SK-N-SH (cell line): ENCODE data around the gene ENOX2. TPM values are rescaled to one million over a fixed set of nuclear protein-coding genes. Genes with fewer than 3 reads are reported as not detected.

ENCODE experiments used
- CTCF ChIA-PET: fragments of 300-600, 350-600 bp; formaldehyde crosslinking; extraction: SDS; loops from one replicate; lab custom pipeline; 2021; lab: Yijun Ruan, JAX
- POLR2A ChIA-PET: fragments of 350-600 bp; sonication (Branson Sonifier 250); formaldehyde crosslinking; extraction: SDS; loops from one replicate; lab custom pipeline; 2020; ENCODE audit warnings: antibody characterized with exemption, inconsistent platforms; lab: Yijun Ruan, JAX
- DNase-seq: peaks from one replicate; pipeline ENCODE4 v3.0.0; 2012
- H2AFZ ChIP-seq: fragments of 200-600 bp; sonication (generic); 2 replicates; pipeline ENCODE4 v1.8.1; 2016; ENCODE audit warnings: antibody characterized with exemption, mild to moderate bottlenecking, low read depth
- H3F3A ChIP-seq: fragments of 200-600 bp; sonication (generic); replicated peaks from 2 replicates; pipeline ENCODE3; 2016; ENCODE audit warnings: antibody characterized with exemption, mild to moderate bottlenecking; ENCODE audit not compliant: insufficient read depth
- H3K27ac ChIP-seq, 2 experiments: fragments of 200-500 bp in 1 of 2; fragments of 200-600 bp in 1 of 2; sonication (Bioruptor generic) in 1 of 2; sonication (generic), shearing (Covaris generic) in 1 of 2; 2 replicates each; pipeline versions ENCODE4 v1.5.1 to v1.6.1; 2014 to 2016; ENCODE audit warnings: low read depth in 2 of 2, inconsistent platforms in 1 of 2, low read length in 1 of 2, mild to moderate bottlenecking in 1 of 2, mixed read lengths in 1 of 2
- H3K27me3 ChIP-seq: fragments of 200-600 bp; sonication (generic), shearing (Covaris generic); 2 replicates; pipeline ENCODE4 v1.6.1; 2016; ENCODE audit warnings: mixed run types; ENCODE audit not compliant: insufficient read depth
- H3K36me3 ChIP-seq, 2 experiments: fragments of 200-500 bp in 1 of 2; fragments of 200-600 bp in 1 of 2; sonication (Bioruptor generic) in 1 of 2; sonication (generic) in 1 of 2; replicated peaks in 1 of 2; 2 replicates each; pipeline versions ENCODE3 to v1.5.1; 2014 to 2016; ENCODE audit warnings: low read length in 1 of 2, mild to moderate bottlenecking in 1 of 2; ENCODE audit not compliant: insufficient read depth in 2 of 2, control insufficient read depth in 1 of 2
- H3K4me1 ChIP-seq, 2 experiments: fragments of 200-500 bp in 1 of 2; fragments of 200-600 bp in 1 of 2; sonication (Bioruptor generic) in 1 of 2; sonication (generic), shearing (Covaris generic) in 1 of 2; 2 replicates each; pipeline versions ENCODE4 v1.5.1 to v1.6.1; 2014 to 2016; ENCODE audit warnings: low read depth in 1 of 2, low read length in 1 of 2, mixed run types in 1 of 2; ENCODE audit not compliant: insufficient read depth in 2 of 2, control insufficient read depth in 1 of 2
- H3K4me2 ChIP-seq: fragments of 200-600 bp; sonication (generic), shearing (Covaris generic); 2 replicates; pipeline ENCODE4 v1.6.1; 2017; ENCODE audit warnings: mixed run types
- H3K4me3 ChIP-seq, 2 experiments: fragments of 200-500 bp in 1 of 2; fragments of 200-600 bp in 1 of 2; sonication (Bioruptor generic) in 1 of 2; sonication (generic), shearing (Covaris generic) in 1 of 2; 2 replicates each; pipeline versions ENCODE4 v1.5.1 to v1.8.1; 2014 to 2016; ENCODE audit warnings: low read depth in 2 of 2, inconsistent platforms in 1 of 2, low read length in 1 of 2, mild to moderate bottlenecking in 1 of 2, mixed read lengths in 1 of 2, moderate library complexity in 1 of 2
- H3K79me2 ChIP-seq: fragments of 200-600 bp; sonication (generic); 2 replicates; pipeline ENCODE4 v1.8.1; 2017; ENCODE audit warnings: mild to moderate bottlenecking; ENCODE audit not compliant: insufficient read depth
- H3K9ac ChIP-seq: fragments of 200-600 bp; sonication (generic); 2 replicates; pipeline ENCODE4 v1.6.1; 2017; ENCODE audit warnings: mixed run types
- H3K9me2 ChIP-seq: fragments of 200-600 bp; sonication (generic); 2 replicates; pipeline ENCODE4 v1.6.1; 2017; ENCODE audit warnings: mixed run types
- H3K9me3 ChIP-seq: fragments of 200-600 bp; sonication (generic); 2 replicates; pipeline ENCODE4 v1.6.1; 2017; ENCODE audit warnings: mixed run types, mild to moderate bottlenecking, moderate library complexity
- H4K20me1 ChIP-seq: fragments of 200-600 bp; sonication (generic); 2 replicates; pipeline ENCODE4 v1.6.1; 2017; ENCODE audit warnings: mild to moderate bottlenecking, mixed run types; ENCODE audit not compliant: insufficient read depth
- CHD2 ChIP-seq: fragments of 150-350 bp; IDR thresholded peaks from 2 replicates; pipeline ENCODE4 v1.6.1; 2018; ENCODE audit warnings: low read length; ENCODE audit not compliant: partially characterized antibody
- FOSL2 ChIP-seq: IDR thresholded peaks from 2 replicates; pipeline ENCODE4 v1.4.0; 2012; ENCODE audit warnings: low read depth, mild to moderate bottlenecking, moderate library complexity, borderline replicate concordance
- FOXM1 ChIP-seq: IDR thresholded peaks from 2 replicates; pipeline ENCODE4 v1.4.0; 2012; ENCODE audit warnings: low read depth, mild to moderate bottlenecking
- GATA2 ChIP-seq: sonication (generic); formaldehyde crosslinking; IDR thresholded peaks from 2 replicates; pipeline ENCODE4 v1.5.0; 2020; ENCODE audit warnings: mild to moderate bottlenecking, missing genetic modification reagents
- MEF2A ChIP-seq: IDR thresholded peaks from 2 replicates; pipeline ENCODE4 v1.4.0; 2012; ENCODE audit warnings: low read depth, borderline replicate concordance
- MXI1 ChIP-seq: IDR thresholded peaks from 2 replicates; pipeline ENCODE4 v1.6.1; 2012; ENCODE audit warnings: mild to moderate bottlenecking, low read depth, low read length, improper control_type of control experiment
- NFIC ChIP-seq: IDR thresholded peaks from 2 replicates; pipeline ENCODE4 v1.4.0; 2012; ENCODE audit warnings: borderline replicate concordance
- RCOR1 ChIP-seq: fragments of 150-350 bp; IDR thresholded peaks from 2 replicates; pipeline ENCODE4 v1.6.1; 2017; ENCODE audit warnings: antibody characterized with exemption, low read length
- RFX5 ChIP-seq: IDR thresholded peaks from 2 replicates; pipeline ENCODE4 v1.6.1; 2012; ENCODE audit warnings: mild to moderate bottlenecking, improper control_type of control experiment, low read length
- RXRA ChIP-seq: IDR thresholded peaks from 2 replicates; pipeline ENCODE4 v1.4.0; 2012; ENCODE audit warnings: low read depth, mild to moderate bottlenecking, borderline replicate concordance
- SIN3A ChIP-seq: IDR thresholded peaks from 2 replicates; pipeline ENCODE4 v1.6.1; 2012; ENCODE audit warnings: low read depth, mild to moderate bottlenecking, low read length, moderate library complexity, borderline replicate concordance
- SMC3 ChIP-seq: IDR thresholded peaks from 2 replicates; pipeline ENCODE4 v1.6.1; 2012; ENCODE audit warnings: low read depth, low read length, improper control_type of control experiment
- TAF1 ChIP-seq: IDR thresholded peaks from 2 replicates; pipeline ENCODE4 v1.6.1; 2012; ENCODE audit warnings: low read depth, mild to moderate bottlenecking, low read length, moderate library complexity, borderline replicate concordance
- TCF12 ChIP-seq: IDR thresholded peaks from 2 replicates; pipeline ENCODE4 v1.4.0; 2012
- TEAD4 ChIP-seq: IDR thresholded peaks from 2 replicates; pipeline ENCODE4 v1.4.0; 2012; ENCODE audit warnings: mild to moderate bottlenecking, borderline replicate concordance; ENCODE audit not compliant: insufficient read depth
- YY1 ChIP-seq: IDR thresholded peaks from 2 replicates; pipeline ENCODE4 v1.4.0; 2012; ENCODE audit warnings: low read depth, mild to moderate bottlenecking
- ZBTB33 ChIP-seq: IDR thresholded peaks from 2 replicates; pipeline ENCODE4 v1.4.0; 2012; ENCODE audit warnings: low read depth, borderline replicate concordance
- polyA plus RNA-seq, 3 experiments: library from polyadenylated mRNA; depleted of rRNA; stranded (reverse); fragments of >200 nt; gene quantifications; 2 replicates each; pipeline ENCODE4 v1.2.3, GENCODE V29; 2012
- TF ChIP-seq, protein P1 (sequence below): IDR thresholded peaks from 2 replicates; pipeline ENCODE4 v1.6.1; 2012; ENCODE audit warnings: mild to moderate bottlenecking, low read depth, low read length, moderate library complexity
- TF ChIP-seq, protein P2 (sequence below): fragments of 150-350 bp; IDR thresholded peaks from 2 replicates; pipeline ENCODE4 v1.6.1; 2016; ENCODE audit warnings: mild to moderate bottlenecking, low read depth, low read length

ENOX2 gene
- polyA plus RNA-seq, 1 of the 3 experiments (the other 2 are of a cell fraction): 8.8 TPM

GRCh38 chrX:130734713-130735112 is 168.3 kb downstream of the ENOX2 start:
- no peaks in the 10 kb centered on the region for H3K79me2 ChIP-seq

DNA sequence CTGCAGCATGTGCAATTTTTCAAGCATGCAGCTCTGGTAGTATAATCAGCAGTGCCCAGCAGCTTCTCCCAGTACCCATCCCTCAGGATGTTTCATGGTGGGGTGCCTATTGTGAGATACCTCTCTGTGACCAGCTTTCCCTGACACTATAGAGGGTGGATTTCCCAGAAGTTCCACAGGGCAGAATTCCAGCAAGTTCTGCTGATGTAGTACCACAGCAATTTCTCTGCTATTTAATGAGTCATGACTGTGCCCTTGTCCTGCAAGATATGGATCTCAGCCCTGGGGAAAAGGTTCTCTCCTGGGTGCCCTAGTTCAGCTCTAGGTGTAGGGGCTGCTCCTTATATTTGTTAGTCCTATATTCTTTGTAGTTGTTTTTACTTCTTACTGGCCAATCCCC is 174.8 kb downstream of the ENOX2 start:
- H3K79me2 ChIP-seq: no peaks in the 10 kb centered on the region
- H3K4me3 ChIP-seq: no peak overlapping the region
- no peak overlapping the region for H3K4me2 ChIP-seq
- peaks cover 9% of the 10 kb centered on the region; the same call in 1 of the 2 replicates for H3K9me3 ChIP-seq
- no peak for DNase-seq
- H3K27me3 ChIP-seq: no peaks in the 10 kb centered on the region
- H3F3A ChIP-seq: no peaks in the 10 kb centered on the region
- H2AFZ ChIP-seq: no peak overlapping the region
- no peak overlapping the region for H3K27ac ChIP-seq
- no peaks in the 10 kb centered on the region for H4K20me1 ChIP-seq
- H3K4me1 ChIP-seq: no peaks in the 10 kb centered on the region
- POLR2A ChIA-PET: no interaction called here
- CTCF ChIA-PET: no interaction called here
- H3K36me3 ChIP-seq: no peaks in the 10 kb centered on the region
- H3K9ac ChIP-seq: no peak overlapping the region
- H3K9me2 ChIP-seq: no peaks in the 10 kb centered on the region
- TF ChIP-seq RFX5 (no peak), YY1 (no peak), TCF12 (no peak), MXI1 (no peak), TAF1 (no peak), FOXM1 (no peak), RXRA (no peak), CHD2 (no peak), MEF2A (no peak), FOSL2 (no peak), TEAD4 (no peak), NFIC (no peak), GATA2 (no peak)
- TF ChIP-seq, protein P1, sequence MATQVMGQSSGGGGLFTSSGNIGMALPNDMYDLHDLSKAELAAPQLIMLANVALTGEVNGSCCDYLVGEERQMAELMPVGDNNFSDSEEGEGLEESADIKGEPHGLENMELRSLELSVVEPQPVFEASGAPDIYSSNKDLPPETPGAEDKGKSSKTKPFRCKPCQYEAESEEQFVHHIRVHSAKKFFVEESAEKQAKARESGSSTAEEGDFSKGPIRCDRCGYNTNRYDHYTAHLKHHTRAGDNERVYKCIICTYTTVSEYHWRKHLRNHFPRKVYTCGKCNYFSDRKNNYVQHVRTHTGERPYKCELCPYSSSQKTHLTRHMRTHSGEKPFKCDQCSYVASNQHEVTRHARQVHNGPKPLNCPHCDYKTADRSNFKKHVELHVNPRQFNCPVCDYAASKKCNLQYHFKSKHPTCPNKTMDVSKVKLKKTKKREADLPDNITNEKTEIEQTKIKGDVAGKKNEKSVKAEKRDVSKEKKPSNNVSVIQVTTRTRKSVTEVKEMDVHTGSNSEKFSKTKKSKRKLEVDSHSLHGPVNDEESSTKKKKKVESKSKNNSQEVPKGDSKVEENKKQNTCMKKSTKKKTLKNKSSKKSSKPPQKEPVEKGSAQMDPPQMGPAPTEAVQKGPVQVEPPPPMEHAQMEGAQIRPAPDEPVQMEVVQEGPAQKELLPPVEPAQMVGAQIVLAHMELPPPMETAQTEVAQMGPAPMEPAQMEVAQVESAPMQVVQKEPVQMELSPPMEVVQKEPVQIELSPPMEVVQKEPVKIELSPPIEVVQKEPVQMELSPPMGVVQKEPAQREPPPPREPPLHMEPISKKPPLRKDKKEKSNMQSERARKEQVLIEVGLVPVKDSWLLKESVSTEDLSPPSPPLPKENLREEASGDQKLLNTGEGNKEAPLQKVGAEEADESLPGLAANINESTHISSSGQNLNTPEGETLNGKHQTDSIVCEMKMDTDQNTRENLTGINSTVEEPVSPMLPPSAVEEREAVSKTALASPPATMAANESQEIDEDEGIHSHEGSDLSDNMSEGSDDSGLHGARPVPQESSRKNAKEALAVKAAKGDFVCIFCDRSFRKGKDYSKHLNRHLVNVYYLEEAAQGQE: no peak
- TF ChIP-seq, protein P2, sequence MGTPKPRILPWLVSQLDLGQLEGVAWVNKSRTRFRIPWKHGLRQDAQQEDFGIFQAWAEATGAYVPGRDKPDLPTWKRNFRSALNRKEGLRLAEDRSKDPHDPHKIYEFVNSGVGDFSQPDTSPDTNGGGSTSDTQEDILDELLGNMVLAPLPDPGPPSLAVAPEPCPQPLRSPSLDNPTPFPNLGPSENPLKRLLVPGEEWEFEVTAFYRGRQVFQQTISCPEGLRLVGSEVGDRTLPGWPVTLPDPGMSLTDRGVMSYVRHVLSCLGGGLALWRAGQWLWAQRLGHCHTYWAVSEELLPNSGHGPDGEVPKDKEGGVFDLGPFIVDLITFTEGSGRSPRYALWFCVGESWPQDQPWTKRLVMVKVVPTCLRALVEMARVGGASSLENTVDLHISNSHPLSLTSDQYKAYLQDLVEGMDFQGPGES: no peak

More at GRCh38 chrX:130734713-130735112, 168.3 kb downstream of the ENOX2 start:
- no peaks in the 10 kb centered on the region for H4K20me1 ChIP-seq
- H3K4me2 ChIP-seq: no peak overlapping the region
- no peaks in the 10 kb centered on the region for H3K27me3 ChIP-seq
- H3K4me3 ChIP-seq: no peak overlapping the region
- DNase-seq: no peak
- ChIA-PET CTCF (no interaction called here), POLR2A (no interaction called here)
- H3K27ac ChIP-seq: no peak overlapping the region
- H3K36me3 ChIP-seq: no peaks in the 10 kb centered on the region
- 0 out of 2 replicates have a peak, but pooled peaks cover 9% of the 10 kb centered on the region for H3K9me3 ChIP-seq
- H3K9ac ChIP-seq: no peak overlapping the region
- H3K4me1 ChIP-seq: no peaks in the 10 kb centered on the region; a peak in 1 of 4 replicates
- no peaks in the 10 kb centered on the region for H3F3A ChIP-seq
- TF ChIP-seq ZBTB33 (no peak), SMC3 (no peak), NFIC (no peak), MEF2A (no peak), RCOR1 (no peak), SIN3A (no peak)
- H3K9me2 ChIP-seq: no peaks in the 10 kb centered on the region
- H2AFZ ChIP-seq: no peak overlapping the region
